Stomach smooth muscle (tissue), 2 donors: ENCODE measurements around the gene REXO1.

Source experiments
- H3K27ac ChIP-seq: one replicate; pipeline ENCODE4 v1.7.0; 2013; ENCODE audit warnings: mild to moderate bottlenecking, low read length, inconsistent platforms
- H3K27me3 ChIP-seq, 2 donors: one replicate each; pipeline ENCODE4 v1.7.0; 2013; ENCODE audit warnings: low read length in 2 of 2; ENCODE audit not compliant: insufficient read depth in 2 of 2, control insufficient read depth in 1 of 2
- H3K36me3 ChIP-seq, 2 donors: one replicate each; pipeline ENCODE4 v1.7.0; 2013; ENCODE audit warnings: low read length in 2 of 2; ENCODE audit not compliant: control insufficient read depth in 2 of 2, insufficient read depth in 2 of 2
- H3K4me1 ChIP-seq: one replicate; pipeline ENCODE4 v1.7.0; 2013; ENCODE audit warnings: low read length; ENCODE audit not compliant: control insufficient read depth, insufficient read depth
- H3K4me3 ChIP-seq, 2 donors: one replicate each; pipeline ENCODE4 v1.7.0; 2013; ENCODE audit warnings: low read length in 2 of 2
- H3K9ac ChIP-seq, 2 donors: one replicate each; pipeline ENCODE4 v1.7.0; 2013; ENCODE audit warnings: low read length in 2 of 2, mild to moderate bottlenecking in 1 of 2
- H3K9me3 ChIP-seq, 2 donors: one replicate each; pipeline ENCODE4 v1.7.0; 2013; ENCODE audit warnings: low read length in 2 of 2; ENCODE audit not compliant: control insufficient read depth in 2 of 2
- donor health status: healthy.
- donor health status: Pancreatic carcinoma.

Gene REXO1

GRCh38 chr19:1865172-1866010, 17.1 kb upstream of the REXO1 start:
- peak overlapping the region in 1 of 2 donors; percentile 29 for H3K4me3 ChIP-seq
- peak overlapping the region; percentile 49 for H3K27ac ChIP-seq
- peaks cover 30% of the 10 kb centered on the region for H3K4me1 ChIP-seq
- H3K27me3 ChIP-seq, result peaks cover 1 to 10% of the 10 kb centered on the region in 2 donors
- H3K36me3 ChIP-seq, result no peaks in the 10 kb centered on the region
- peak overlapping the region; percentile 36 to 74 for H3K9ac ChIP-seq
- H3K9me3 ChIP-seq, result no peaks in the 10 kb centered on the region

DNA sequence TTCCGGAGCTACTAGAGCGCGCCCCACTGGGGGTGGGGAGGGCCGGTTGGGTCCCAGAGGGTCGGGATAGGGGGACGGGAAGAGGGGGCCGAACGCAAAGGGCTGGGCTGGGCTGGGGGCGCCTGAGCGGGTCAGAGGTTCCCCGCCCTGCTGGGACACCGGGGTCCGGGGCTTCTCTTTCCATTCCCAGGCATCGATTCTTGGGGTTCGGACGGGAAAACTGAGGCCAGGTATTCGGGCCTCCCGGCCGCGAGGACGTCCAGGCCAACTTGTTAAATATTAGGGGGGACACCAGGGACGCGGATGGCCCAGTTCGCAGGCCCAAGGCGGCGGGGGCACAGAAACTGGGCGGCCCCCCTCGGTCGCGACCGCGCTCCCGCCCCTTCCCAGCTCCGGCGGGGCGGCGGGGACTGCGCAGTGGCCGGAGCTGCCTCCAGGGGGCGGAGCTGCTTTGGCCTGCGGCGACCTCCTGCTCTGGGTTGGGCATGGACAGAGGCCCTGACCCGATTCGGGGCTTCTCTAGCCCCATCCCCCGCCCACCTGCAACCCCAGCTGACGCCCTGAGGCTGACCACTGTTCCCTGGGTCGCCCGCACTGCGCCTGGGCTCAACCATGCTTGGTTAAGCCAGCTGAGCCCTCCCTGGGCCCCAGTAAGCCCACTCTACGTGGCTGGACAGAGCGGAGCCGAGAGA, 16.3 kb upstream of the REXO1 start:
- no peaks in the 10 kb centered on the region for H3K9me3 ChIP-seq
- peaks cover 2 to 11% of the 10 kb centered on the region in 2 donors for H3K27me3 ChIP-seq
- H3K9ac ChIP-seq, result peak overlapping the region; percentile 36 to 74
- H3K27ac ChIP-seq, result peak overlapping the region; percentile 49
- peak overlapping the region; percentile 50 to 78 for H3K4me3 ChIP-seq
- no peaks in the 10 kb centered on the region for H3K36me3 ChIP-seq
- peaks cover 34% of the 10 kb centered on the region for H3K4me1 ChIP-seq

DNA sequence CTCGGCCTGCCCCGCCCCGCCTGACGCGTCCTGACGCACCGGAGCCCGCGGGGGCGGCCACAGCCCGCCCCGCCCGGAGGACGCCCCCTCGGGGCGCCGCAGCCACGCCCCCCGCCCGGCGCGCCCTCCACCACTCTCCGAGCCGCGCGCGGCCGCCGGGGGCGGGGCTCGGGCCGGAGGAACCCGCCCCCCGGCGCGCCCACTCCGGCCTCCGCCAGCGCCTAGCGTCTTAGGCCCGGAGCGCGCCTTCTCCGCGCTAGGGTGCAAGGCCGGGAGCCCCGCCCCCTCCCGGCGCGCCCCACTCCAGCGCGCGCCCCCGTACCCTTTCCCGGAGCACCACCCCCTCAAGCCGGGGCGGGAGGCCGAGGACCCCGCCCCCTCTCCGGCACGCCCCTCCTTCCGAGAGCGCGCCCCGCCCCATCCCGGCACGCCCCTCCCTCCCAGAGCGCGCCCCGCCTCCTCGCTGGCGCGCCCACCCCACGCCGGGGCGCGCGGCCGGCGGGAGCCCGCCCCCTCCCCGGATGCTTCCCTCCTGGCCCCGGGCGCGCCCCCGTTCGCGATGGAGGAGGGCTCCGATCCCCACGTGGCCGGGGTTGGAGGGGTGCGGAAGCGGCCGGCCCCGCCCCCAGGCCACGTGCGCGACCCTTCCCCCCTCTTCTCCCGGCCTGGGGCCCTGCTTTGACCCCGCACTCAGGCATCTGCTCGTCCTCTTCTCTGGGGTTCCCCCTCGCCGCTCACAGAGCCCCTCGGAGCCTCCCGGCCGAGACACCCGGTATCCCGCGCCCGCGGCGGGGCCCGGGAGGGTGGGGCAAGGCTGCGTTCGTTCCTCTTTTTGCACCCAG, 15.6 kb upstream of the REXO1 start:
- no peaks in the 10 kb centered on the region for H3K36me3 ChIP-seq
- peaks cover 37% of the 10 kb centered on the region for H3K4me1 ChIP-seq

DNA sequence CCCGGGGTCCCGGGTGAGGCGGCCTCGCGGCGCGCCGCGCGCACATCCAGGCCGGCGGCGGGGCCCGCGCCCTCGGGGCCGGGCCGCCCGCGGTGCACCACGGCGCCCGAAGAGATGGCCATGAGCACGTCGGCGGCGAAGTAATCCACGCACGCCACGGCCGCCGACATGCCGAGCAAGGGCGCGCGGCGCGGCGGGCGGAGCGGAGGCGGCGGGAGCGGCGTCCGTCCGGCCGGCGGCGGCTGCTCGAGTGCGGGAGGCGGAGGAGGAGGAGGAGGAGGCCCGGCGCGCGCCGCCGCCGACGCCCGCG, 15.0 kb upstream of the REXO1 start, which contains the start of gene KLF16:
Gene KLF16 (minus strand): TSS at position 252 of the 310 bp plus-strand sequence. CDS start 82 bp downstream, at position 170.
- Histone ChIP-seq H3K4me1 (peaks cover 39% of the 10 kb centered on the region), H3K36me3 (no peaks in the 10 kb centered on the region), H3K9ac (peak within 1 kb of the TSS; percentile 36 to 74), H3K27ac (peak within 1 kb of the TSS; percentile 49), H3K27me3 (peaks cover 2 to 19% of the 10 kb centered on the region in 2 donors), H3K9me3 (no peaks in the 10 kb centered on the region), H3K4me3 (peak within 1 kb of the TSS; percentile 50 to 78)

More for the DNA sequence above, 15.6 kb upstream of the REXO1 start:
- H3K4me3 ChIP-seq, result peak overlapping the region; percentile 50 to 78
- peak overlapping the region; percentile 36 to 74 for H3K9ac ChIP-seq
- H3K9me3 ChIP-seq, result no peaks in the 10 kb centered on the region
- H3K27me3 ChIP-seq, result peaks cover 2 to 16% of the 10 kb centered on the region in 2 donors
- H3K27ac ChIP-seq, result peak overlapping the region; percentile 49

- H3K27me3 ChIP-seq, result peaks cover 2 to 19% of the 10 kb centered on the region in 2 donors
- H3K4me1 ChIP-seq, result peaks cover 44% of the 10 kb centered on the region
- peak overlapping the region; percentile 46 to 76 for H3K4me3 ChIP-seq
- H3K9ac ChIP-seq, result peak overlapping the region in 1 of 2 donors; percentile 19
- H3K9me3 ChIP-seq, result no peaks in the 10 kb centered on the region
- H3K36me3 ChIP-seq, result no peaks in the 10 kb centered on the region
- no peak overlapping the region for H3K27ac ChIP-seq
Measured at GRCh38 chr19:1862424-1863327, 14.4 kb upstream of the REXO1 start.

- peaks cover 48% of the 10 kb centered on the region for H3K4me1 ChIP-seq
- H3K27me3 ChIP-seq, result peaks cover 2 to 24% of the 10 kb centered on the region in 2 donors
- H3K27ac ChIP-seq, result no peak overlapping the region
- H3K4me3 ChIP-seq, result peak overlapping the region; percentile 40 to 76
- no peaks in the 10 kb centered on the region for H3K9me3 ChIP-seq
- no peaks in the 10 kb centered on the region for H3K36me3 ChIP-seq
- peak overlapping the region in 1 of 2 donors; percentile 19 for H3K9ac ChIP-seq
Measured at GRCh38 chr19:1862068-1862423, 13.8 kb upstream of the REXO1 start.

DNA sequence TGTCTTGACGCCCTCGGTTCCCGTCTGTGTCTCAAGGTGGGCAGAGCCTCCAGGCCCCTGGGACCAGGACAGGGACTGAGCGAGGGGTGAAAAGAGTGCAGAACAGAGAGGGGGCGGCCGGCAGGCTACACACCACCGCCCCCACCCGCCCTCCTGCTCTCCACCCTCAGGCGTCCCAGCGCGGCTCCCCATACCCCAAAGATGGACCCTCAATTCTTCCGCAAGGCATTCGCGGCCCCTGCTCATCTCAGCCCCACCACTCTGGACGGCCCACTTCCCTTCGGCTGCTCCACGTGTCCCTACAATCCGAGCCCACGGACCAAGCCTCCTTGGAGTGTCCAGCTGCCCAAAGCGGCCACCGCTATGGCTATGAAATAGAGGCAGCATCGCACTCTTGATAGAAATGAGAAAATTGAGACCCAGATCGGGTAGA, 13.3 kb upstream of the REXO1 start:
- Histone ChIP-seq H3K27me3 (peaks cover 2 to 25% of the 10 kb centered on the region in 2 donors), H3K4me3 (peak overlapping the region; percentile 3 to 40), H3K9ac (peak overlapping the region in 1 of 2 donors; percentile 19), H3K27ac (no peak overlapping the region), H3K36me3 (no peaks in the 10 kb centered on the region), H3K4me1 (peaks cover 51% of the 10 kb centered on the region), H3K9me3 (no peaks in the 10 kb centered on the region)

DNA sequence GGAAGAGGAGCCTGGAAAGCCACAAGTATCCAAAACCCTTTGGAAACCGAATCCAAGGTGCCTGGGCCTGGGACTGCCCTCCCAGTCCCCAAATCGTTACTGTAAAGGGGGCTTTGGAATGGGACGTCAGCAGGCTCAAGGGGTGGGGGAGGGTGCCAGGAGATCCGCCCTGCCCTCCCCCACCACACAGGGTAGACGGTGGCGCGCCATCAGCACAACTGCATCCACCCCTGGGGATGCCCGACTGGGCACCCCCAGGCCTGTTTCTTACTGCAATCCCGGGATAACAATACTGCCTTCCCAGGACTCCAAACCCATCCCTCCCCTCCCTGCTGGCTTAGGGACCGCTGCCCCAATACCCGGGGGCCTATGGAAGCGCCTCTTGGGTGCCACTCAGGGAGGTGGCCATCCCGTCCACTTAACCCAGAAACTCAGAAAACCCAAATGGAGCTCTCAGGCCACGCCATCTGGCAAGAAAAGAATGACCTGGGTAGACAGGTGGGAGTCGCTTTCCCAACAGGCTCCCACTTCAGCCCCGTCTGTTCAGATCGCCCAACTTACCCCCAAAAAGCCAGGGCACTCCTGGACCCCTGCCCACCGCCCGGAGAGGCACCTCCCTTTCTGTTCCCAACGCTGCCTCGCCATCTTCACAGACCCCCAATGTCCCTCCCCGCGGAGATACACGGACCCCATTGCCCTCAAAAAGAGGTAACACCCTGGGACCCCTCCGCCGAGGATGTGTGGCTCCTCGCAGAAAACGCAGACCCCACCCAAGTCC, 12.7 kb upstream of the REXO1 start:
- Histone ChIP-seq H3K4me3 (peak overlapping the region in 1 of 2 donors; percentile 3), H3K27ac (no peak overlapping the region), H3K9ac (no peak overlapping the region)

DNA sequence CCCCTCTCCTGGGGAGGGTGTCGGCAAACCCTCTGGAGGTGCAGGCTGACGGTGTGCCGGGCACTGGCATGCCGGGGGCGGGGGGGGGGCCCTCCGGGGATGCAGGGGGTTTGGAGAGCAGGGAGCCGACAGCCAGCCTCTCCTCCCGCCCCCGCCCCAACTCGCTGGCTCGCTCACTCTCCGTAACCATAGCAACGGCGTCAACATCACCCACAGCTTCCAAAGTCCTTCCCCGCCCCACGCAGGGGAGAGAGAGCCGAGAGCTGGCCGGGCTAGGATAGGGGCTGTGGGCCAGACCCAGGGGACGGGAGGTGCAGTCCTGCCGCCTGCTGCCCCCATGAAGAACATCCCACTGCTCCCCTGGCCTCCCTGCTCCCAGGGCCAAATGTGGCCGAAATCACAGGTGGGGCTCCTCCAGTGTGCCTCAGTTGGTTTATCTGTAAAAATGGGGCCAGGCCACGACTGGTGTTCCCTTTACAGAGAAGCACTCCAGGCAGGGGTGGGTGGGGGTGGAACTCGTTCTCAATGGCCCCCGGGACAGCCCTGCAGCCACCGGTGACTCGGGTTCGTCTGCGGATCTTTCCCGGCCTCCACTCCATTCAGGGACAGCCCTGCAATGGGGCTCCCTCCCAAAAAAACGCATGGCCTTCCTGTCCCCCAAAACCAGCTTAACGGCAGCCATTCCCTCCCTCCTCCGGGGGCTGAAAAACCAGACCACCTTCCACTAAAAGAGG, 11.9 kb upstream of the REXO1 start:
- peak overlapping the region in 1 of 2 donors; percentile 35 for H3K4me3 ChIP-seq
- peaks cover 63% of the 10 kb centered on the region for H3K4me1 ChIP-seq
- no peaks in the 10 kb centered on the region for H3K36me3 ChIP-seq
- no peak overlapping the region for H3K9ac ChIP-seq
- no peak overlapping the region for H3K27ac ChIP-seq
- H3K27me3 ChIP-seq, result peaks cover 7 to 34% of the 10 kb centered on the region in 2 donors
- no peaks in the 10 kb centered on the region for H3K9me3 ChIP-seq

More for the DNA sequence above, 12.7 kb upstream of the REXO1 start:
- H3K27me3 ChIP-seq, result peaks cover 5 to 31% of the 10 kb centered on the region in 2 donors
- peaks cover 57% of the 10 kb centered on the region for H3K4me1 ChIP-seq
- no peaks in the 10 kb centered on the region for H3K9me3 ChIP-seq
- no peaks in the 10 kb centered on the region for H3K36me3 ChIP-seq
